ENCODE measurements around the gene FNIP2.

DNA sequence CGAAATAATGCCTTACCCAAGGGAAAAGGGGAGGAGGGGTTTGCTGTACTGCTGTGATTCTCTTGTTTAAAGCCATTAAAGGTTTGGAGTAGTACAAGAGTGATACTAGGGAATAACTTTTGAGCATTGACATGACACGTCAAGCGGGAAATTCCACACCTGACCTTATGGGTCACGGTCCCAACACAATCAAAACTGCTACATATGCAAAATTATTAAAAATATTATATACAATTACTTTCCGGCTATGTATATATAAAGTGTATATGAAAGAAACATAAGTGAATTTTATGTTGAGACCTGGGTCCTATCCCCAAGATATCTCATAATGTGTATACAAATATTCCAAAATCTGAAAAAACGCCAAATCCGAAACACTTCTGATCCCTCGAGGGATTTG, 21.0 kb downstream of the FNIP2 start:
- TF ChIP-seq, protein P1, sequence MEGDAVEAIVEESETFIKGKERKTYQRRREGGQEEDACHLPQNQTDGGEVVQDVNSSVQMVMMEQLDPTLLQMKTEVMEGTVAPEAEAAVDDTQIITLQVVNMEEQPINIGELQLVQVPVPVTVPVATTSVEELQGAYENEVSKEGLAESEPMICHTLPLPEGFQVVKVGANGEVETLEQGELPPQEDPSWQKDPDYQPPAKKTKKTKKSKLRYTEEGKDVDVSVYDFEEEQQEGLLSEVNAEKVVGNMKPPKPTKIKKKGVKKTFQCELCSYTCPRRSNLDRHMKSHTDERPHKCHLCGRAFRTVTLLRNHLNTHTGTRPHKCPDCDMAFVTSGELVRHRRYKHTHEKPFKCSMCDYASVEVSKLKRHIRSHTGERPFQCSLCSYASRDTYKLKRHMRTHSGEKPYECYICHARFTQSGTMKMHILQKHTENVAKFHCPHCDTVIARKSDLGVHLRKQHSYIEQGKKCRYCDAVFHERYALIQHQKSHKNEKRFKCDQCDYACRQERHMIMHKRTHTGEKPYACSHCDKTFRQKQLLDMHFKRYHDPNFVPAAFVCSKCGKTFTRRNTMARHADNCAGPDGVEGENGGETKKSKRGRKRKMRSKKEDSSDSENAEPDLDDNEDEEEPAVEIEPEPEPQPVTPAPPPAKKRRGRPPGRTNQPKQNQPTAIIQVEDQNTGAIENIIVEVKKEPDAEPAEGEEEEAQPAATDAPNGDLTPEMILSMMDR (IDR thresholded peaks at IDR 0.05) = no peak
- TF ChIP-seq POLR2A (IDR thresholded peaks at IDR 0.05) = no peak
- TF ChIP-seq POLR2AphosphoS5 (IDR thresholded peaks at IDR 0.05) = no peak

Measured in prostate gland (tissue), 2 donors.